A673 (cell line): ENCODE measurements around the gene APEX1.

ENCODE experiments used
- EZH2 ChIP-seq: fragments of 200-600 bp; sonication (generic); IDR thresholded peaks from 2 replicates; pipeline ENCODE4 v1.6.1; 2017; ENCODE audit warnings: borderline replicate concordance, low read depth, mild to moderate bottlenecking, mixed read lengths, antibody characterized with exemption, low read length; ENCODE audit not compliant: poor library complexity, severe bottlenecking
- TF ChIP-seq, protein P1 (sequence below): fragments of 300-800, 200-600 bp; sonication (generic); conservative IDR thresholded peaks from 2 replicates; pipeline ENCODE4 v1.5.1; 2017; ENCODE audit warnings: low read depth, mild to moderate bottlenecking, antibody characterized with exemption, low read length, moderate library complexity, mixed read lengths

DNA sequence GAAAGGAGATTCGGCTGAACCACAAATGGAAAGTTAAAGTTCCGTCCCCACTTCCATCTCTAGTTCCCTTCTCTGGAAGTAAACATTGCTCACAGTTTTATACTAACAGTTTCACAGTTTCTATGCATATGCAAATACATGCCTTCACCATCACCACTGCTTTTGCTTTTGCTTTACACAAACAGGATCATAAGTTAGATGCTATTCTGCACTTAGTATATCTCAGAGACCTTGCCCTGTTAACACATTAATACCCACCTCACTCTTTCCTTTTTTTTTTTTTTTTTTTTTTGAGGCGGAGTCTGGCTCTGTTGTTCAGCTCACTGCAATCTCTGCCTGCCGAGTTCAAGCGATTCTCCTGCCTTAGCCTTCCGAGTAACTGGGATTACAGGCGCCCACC is 42.6 kb upstream of the APEX1 start:
- TF ChIP-seq, protein P1, sequence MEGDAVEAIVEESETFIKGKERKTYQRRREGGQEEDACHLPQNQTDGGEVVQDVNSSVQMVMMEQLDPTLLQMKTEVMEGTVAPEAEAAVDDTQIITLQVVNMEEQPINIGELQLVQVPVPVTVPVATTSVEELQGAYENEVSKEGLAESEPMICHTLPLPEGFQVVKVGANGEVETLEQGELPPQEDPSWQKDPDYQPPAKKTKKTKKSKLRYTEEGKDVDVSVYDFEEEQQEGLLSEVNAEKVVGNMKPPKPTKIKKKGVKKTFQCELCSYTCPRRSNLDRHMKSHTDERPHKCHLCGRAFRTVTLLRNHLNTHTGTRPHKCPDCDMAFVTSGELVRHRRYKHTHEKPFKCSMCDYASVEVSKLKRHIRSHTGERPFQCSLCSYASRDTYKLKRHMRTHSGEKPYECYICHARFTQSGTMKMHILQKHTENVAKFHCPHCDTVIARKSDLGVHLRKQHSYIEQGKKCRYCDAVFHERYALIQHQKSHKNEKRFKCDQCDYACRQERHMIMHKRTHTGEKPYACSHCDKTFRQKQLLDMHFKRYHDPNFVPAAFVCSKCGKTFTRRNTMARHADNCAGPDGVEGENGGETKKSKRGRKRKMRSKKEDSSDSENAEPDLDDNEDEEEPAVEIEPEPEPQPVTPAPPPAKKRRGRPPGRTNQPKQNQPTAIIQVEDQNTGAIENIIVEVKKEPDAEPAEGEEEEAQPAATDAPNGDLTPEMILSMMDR, result no peak
- no peak for TF ChIP-seq EZH2
